ENCODE measurements around the gene STAT5A.
A peak's percentile ranks its signal among the peaks of the same experiment; 100 is the strongest.

The STAT5A gene

GRCh38 chr17:42272162-42272907 lies 16.0 kb upstream of the STAT5A start:
- no peak for TF ChIP-seq CTCF (IDR thresholded peaks at IDR 0.05; ENCODE audit: low read depth, low read length, missing control alignments)
- in situ Hi-C loops (cut with HindIII; ENCODE audit: low sequenced_read_pairs), result no loop called here
- DNase-seq (ENCODE audit: low read depth), result no peak
- H3K4me3 ChIP-seq (ENCODE audit: low read depth, low read length), result no peak overlapping the region

GRCh38 chr17:42273474-42274252 lies 14.6 kb upstream of the STAT5A start:
- in situ Hi-C loops (cut with HindIII; ENCODE audit: low sequenced_read_pairs), result no loop called here
- no peak for TF ChIP-seq CTCF (IDR thresholded peaks at IDR 0.05; ENCODE audit: low read depth, low read length, missing control alignments)
- H3K4me3 ChIP-seq (ENCODE audit: low read depth, low read length), result no peak overlapping the region
- DNase-seq (ENCODE audit: low read depth), result no peak

DNA sequence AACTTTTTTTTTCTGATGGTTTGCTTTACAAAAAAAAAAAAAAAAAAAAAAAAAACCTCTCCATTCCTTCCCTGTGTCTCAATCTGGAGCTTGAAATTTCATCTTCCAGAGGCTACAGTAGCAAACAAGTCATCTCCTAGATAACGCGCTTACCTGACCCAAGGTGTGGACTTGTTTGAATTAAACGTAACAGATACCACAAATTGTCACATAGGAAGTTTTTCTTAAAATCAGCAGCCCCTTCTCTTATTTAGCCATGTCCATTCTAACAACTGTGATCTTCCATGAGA lies 14.1 kb upstream of the STAT5A start:
- no peak for TF ChIP-seq CTCF (IDR thresholded peaks at IDR 0.05; ENCODE audit: low read depth, low read length, missing control alignments)
- no peak for DNase-seq (ENCODE audit: low read depth)
- in situ Hi-C loops (cut with HindIII; ENCODE audit: low sequenced_read_pairs), result no loop called here
- no peak overlapping the region for H3K4me3 ChIP-seq (ENCODE audit: low read depth, low read length)

DNA sequence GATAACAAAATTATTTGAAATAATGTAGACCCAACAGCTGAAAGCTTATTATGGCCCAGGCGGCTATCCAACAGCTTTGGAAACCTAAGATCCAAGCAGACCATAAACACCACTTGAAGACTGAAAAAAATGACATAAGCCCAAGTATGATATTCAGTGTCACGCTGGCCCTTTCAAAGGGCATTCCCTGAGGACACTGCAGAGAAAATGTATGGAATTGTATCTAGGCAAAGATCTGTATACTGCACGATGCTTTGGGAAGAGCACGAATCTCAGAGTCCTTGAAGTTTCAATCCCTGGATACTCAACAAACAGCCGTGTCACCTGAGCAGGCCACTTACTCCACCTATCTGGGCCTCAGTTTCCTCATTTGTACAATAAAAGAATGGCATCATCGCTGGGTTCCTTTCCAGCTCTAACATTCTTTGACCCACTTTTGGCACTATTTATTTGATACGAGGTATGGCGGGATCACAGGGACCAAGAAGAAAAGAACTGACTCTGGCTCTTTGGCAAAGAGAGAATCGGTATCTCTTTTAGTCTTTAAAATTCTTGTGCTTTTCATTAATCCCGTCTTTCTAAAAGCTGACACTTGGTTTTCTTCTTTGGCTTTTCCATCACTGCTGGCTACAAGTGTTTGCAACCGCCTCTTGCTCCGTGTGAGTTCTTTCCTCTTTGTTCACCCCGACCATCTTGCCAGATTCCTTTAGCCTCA lies 13.3 kb upstream of the STAT5A start:
- DNase-seq (ENCODE audit: low read depth), result no peak
- in situ Hi-C loops (cut with HindIII; ENCODE audit: low sequenced_read_pairs), result no loop called here
- H3K4me3 ChIP-seq (ENCODE audit: low read depth, low read length), result peak overlapping the region; percentile 66
- no peak for TF ChIP-seq CTCF (IDR thresholded peaks at IDR 0.05; ENCODE audit: low read depth, low read length, missing control alignments)

GRCh38 chr17:42275527-42276358 lies 12.6 kb upstream of the STAT5A start:
- DNase-seq (ENCODE audit: low read depth), result no peak
- in situ Hi-C loops (cut with HindIII; ENCODE audit: low sequenced_read_pairs), result no loop called here
- TF ChIP-seq CTCF (IDR thresholded peaks at IDR 0.05; ENCODE audit: low read depth, low read length, missing control alignments), result no peak
- peak overlapping the region; percentile 66 for H3K4me3 ChIP-seq (ENCODE audit: low read depth, low read length)

GRCh38 chr17:42276359-42276608 lies 12.0 kb upstream of the STAT5A start, which contains the start of gene STAT5B:
Gene STAT5B (minus strand): TSS chr17:42276391. CDS start chr17:42232127, 44,264 bp downstream.
- no peak for TF ChIP-seq CTCF (IDR thresholded peaks at IDR 0.05; ENCODE audit: low read depth, low read length, missing control alignments)
- H3K4me3 ChIP-seq (ENCODE audit: low read depth, low read length), result peak within 1 kb of the TSS; percentile 66
- no peak for DNase-seq (ENCODE audit: low read depth)
- in situ Hi-C loops (cut with HindIII; ENCODE audit: low sequenced_read_pairs), result no loop called here

Measured in astrocyte of the cerebellum (primary cell).